Hematopoietic multipotent progenitor cell treated with erythropoietin and hydrocortisone succinate and interleukin-3 and kit ligand, for 4 days (in vitro differentiated cells): ENCODE data around the gene A4GNT.
"Not testable (repeated sequence)": the region's sequence is repeated elsewhere in the genome, so short reads cannot be mapped to it uniquely, and the experiment has no call there.

ENCODE experiments used
- DNase-seq: peaks from one replicate; pipeline ENCODE4 v3.0.0-alpha.2; 2015

Gene A4GNT

DNA sequence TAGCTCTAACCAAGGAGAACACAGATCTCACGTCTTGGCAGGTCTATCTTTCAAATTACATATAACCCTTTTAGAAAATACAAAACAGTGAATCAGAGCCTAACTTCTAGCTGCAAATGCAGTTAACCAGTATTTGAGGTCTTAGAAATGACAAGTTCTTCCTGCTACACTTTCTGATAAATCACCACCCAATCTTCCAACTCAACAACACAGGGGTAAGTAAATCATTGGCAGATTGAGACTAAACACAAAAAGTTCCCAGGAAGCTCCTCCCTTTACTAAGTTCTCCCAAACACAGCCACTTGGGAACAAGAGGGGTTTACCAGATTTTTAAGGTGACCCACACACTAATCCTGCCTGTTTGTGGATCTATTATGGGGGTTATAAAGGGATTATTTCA, at the start of gene A4GNT:
Gene A4GNT, minus strand, starts transcription at position 152 of the 400 bp plus-strand sequence. CDS start 1,134 bp downstream, outside the sequence.
- DNase-seq = no peak

DNA sequence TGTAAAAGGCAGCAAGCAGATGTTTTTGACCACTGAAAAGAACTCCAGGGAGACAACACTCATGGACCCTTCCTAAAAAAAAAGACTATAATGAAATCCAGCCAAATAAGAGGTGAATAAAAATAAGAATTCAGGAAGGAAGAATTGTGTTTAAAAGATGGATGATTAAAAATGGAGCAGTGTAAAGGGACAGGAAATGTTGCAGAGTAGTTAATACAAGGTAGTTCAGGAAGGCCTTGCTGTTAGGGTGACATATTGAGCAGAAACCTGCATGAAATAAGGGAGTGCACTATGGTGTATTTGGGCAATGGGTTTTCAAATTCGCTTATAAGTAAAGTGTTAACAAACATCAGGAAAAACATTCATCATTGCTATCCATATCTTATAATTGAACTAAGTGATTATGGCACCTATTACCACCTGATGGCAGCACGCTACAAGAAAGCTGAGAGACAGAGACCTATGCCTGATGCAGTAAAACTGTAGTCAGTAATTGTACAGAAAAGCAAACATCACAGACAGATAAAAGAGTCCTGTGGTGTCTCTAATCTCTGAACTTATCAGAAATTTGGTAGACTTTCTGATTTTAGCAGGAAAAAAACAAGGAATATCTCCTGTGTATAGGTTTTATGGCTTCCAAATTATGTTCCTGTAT, 48.3 kb upstream of the A4GNT start:
- peak; percentile 86 for DNase-seq

DNA sequence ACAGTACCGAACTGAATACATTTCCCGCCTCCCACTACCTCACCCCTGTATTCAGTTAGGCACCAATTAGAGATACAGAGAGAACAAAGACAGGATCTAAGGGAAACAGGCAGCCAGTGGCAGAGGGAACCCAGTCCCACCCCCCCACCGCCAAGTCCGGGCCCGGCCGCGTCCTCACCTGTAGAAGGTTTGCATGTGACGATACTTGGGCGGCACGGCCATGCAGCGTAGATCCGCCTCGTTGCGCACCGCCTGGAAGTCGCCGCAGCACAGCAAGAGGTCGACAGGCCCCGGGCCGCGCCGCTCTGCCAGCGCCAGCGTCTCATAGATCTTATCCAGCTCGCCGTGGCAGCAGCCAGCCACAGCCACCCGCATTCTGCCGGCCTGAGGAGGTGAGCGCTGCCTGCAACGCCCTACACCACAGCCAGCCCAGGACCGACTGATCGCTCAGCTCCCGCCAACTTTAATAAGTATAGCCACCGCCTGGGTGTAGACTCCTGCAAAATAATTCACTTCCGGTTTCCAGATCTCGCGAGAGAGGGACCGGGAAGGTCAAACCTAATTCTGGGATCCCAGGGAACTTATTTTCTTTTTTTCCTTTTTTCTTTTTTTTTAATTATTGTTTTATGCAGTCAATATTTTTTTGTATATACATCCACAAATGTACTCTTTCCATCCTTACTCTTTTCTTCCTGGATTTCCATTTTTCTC, 42.4 kb upstream of the A4GNT start, which contains the start of gene DBR1:
Gene DBR1, minus strand, starts transcription at position 501 of the 711 bp plus-strand sequence. Its CDS starts 126 bp downstream, at position 375.
- DNase-seq = peak; percentile 96

- no peak for DNase-seq
Observed at GRCh38 chr3:138173769-138174420, 41.7 kb upstream of the A4GNT start.

GRCh38 chr3:138172625-138173024, 40.4 kb upstream of the A4GNT start:
- peak; percentile 25 for DNase-seq

DNA sequence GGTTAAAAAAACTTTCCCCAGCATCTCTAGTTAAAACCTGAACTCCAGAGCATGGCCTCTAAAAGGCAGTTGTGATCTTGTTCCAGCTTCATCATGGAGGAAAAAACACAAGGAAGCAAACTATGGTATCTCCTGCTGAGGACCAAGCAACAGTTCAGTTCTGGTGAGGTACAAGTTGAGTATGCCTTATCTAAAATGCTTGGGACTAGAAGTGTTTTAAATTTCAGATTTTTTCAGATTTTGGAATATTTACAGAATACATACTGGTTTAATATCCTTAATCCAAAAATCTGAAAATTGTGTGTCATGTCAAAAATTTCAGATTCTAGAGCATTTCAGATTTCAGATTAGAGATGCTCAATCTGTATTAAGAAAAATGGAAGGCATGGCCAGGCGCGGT, 32.9 kb upstream of the A4GNT start:
- DNase-seq = no peak

DNA sequence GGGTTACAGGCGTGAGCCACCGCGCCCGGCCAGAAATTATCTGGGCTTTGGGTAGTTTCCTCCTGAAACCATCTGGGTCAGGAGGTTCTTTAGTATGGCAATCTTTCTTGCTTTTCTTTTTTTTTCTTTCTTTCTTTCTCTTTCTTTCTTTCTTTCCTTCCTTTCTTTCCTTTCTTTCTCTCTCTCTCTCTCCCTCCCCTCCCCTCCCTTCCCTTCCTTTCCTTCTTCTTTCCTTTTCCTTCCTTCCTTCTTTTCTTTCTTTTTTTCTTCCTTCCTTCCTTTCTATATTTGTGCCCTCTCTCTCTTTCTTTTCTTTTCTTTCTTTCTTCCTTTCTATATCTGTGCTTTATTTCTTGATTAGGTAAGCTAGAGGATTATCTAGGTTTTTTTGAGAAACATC, 25.6 kb upstream of the A4GNT start:
- DNase-seq = no peak

GRCh38 chr3:138154534-138154933, 22.3 kb upstream of the A4GNT start:
- DNase-seq = no peak

DNA sequence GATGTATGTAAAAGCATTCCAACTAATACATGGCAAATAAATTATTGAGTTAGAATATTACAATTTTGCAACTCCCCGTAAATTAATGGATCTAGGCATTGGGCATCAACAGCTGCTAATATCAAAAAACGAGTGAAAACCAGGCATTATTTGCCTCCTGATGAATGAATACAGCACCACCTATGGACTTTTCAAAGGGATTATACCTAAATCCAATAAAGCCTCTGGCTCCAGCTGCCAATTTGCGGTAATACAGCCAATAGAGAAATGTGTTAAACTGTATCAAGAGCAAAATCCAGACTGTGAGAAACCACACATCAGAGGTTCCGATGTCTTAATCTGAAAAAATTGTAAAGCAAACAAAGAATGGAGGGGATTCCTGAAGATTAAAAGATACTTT, 16.3 kb upstream of the A4GNT start:
- peak; percentile 16 for DNase-seq

DNA sequence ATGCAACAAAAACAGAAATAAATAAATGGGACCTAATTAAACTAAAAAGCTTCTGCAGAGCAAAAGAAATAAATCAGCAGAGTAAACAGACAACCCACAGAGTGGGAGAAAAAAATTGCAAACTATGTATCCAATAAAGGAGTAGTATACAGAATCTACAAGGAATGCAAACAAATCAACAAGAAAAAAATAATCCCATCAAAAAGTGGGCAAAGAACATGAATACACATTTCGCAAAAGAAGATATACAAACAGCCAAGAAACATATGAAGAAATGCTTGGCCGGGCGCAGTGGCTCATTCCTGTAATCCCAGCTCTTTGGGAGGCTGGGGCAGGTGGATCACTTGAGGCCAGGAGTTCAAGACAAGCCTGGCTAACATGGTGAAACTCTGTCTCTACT, 10.0 kb upstream of the A4GNT start:
- DNase-seq = not testable (repeated sequence)

DNA sequence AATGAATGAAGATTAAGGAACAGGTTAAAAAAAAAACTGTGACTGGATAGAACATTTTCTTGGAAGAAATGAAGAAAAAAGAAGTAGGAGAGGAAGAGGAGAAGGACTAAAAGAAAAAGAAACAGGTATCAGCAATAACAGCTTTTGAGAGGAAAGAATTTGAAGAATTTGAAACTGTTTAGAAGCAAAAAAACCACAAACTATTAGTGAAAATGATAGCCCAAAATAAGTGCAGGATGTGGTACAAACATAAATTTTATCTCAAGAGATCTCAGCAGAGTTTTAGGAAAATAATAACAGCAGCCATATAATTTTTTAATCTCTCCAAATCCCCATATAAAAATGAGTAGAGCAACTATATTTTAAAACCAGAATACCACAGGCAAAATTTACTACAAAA, 8.8 kb upstream of the A4GNT start:
- DNase-seq = no peak

- no peak for DNase-seq
Observed at GRCh38 chr3:138139691-138140090, 7.5 kb upstream of the A4GNT start.

GRCh38 chr3:138137861-138138260, 5.7 kb upstream of the A4GNT start:
- DNase-seq = peak; percentile 15

- DNase-seq = no peak
Observed at GRCh38 chr3:138136201-138136600, 4.0 kb upstream of the A4GNT start.

- no peak for DNase-seq
Observed at GRCh38 chr3:138135833-138136194, 3.6 kb upstream of the A4GNT start.

GRCh38 chr3:138135146-138135832, 3.1 kb upstream of the A4GNT start:
- DNase-seq = peak; percentile 64

- DNase-seq = no peak
Observed at GRCh38 chr3:138127636-138128365, 4.4 kb downstream of the A4GNT start.

DNA sequence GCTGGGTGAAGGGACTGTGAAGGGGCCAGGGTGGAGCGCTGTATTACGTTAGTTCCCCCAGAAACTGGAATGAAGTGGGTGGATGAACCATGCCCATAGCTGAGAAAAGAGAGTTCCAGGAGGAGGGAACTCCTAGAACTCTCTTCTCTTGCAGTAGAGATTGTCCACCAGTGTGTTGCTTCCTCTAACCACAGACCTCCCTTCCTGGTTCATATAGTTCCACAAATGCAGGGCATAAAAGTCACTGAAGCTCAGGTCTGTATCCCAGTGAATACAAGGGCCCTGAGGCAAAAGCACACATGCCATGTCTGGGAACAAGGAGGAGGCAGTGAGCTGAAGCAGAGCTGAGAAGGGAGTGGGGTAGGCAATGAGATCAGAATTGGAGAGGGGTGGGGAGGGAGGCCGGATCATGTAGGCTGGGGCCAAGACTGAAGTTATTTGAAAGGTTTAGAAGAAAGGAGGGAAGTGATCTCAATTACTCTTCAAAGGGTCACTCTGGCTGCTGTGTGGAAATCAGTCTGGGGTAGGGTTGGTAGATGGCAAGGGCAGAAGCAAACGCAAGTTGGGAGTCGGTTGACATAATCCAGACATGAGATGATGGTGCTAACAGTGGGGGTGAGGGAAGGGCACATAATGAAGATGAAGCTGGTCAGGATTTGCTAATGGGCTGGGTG, 6.5 kb downstream of the A4GNT start:
- peak; percentile 47 for DNase-seq

DNA sequence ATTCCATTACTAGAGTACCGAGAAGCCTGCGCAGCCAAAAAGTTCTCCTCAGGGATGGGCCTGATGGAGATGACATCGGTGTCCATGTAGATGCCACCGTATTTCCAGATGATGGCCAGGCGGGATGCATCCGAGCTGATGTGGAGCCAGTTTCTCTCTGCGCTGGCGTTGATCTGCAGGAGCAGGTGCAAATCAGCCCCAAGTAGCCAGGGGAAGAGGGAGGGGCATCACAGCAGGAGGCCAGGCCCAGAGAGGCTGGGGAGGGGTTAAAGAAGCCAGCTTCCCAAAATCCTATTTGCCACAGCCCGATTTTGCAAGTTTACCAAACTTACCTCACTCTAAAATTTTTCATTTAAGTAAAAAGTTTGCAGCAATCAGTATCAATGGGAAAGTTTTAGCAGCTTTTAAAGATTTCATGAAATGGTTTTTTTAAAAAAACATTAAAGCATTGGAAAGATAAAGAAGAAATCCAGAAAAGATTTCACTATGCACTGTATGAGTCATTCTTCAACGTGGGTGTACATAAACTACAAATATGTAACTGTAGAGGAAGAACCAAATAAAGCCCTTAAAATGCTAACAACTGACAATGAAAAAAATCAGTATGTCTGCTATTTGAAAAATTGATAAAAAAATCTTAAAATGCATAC, 7.4 kb downstream of the A4GNT start:
- DNase-seq = no peak

- DNase-seq = no peak
Observed at GRCh38 chr3:138124188-138124587, 8.0 kb downstream of the A4GNT start.

DNA sequence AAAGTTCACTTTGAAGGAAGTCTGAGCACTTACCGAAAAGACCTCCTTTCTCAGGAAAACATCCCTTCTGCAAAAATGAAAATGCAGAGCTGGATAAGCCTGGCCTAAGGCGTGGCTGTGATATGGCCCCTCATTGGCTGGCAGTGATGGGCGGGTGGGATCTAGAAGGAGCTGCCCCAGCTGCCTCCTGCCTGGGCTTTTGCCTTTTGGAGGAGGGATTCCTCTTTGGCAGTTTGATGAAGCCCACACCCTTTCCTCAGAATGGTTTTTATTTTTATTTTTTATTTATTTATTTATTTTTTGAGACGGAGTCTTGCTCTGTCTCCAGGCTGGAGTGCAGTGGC, 12.8 kb downstream of the A4GNT start:
- peak; percentile 19 for DNase-seq
